Measurements from ENCODE around the gene ZNF593OS. TPM values are rescaled to one million over a fixed set of nuclear protein-coding genes. Genes with fewer than 3 reads are reported as not detected.

ZNF593OS gene
- polyA plus RNA-seq, 3 donors = 1.0 to 1.9 (median 1.0) TPM

DNA sequence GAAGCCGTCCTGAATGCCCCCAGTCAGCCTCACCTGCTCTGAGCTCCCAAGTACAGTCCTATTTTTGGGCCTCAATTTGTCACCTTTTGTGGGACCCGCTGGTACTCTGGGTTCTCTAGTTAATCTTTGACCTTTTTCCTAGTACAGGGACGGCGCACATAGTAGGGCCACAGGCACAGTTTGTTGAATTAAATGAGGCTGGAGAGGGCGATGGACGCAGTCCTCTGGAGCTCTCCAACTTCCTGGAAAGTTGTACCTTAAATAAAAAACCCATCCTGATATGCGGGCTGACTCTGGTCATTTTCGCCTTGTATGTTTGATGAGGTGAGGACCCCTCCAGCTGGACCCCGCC, 8.0 kb downstream of the ZNF593OS start:
- no peak for DNase-seq (ENCODE audit: extremely low read depth in 1 of 11, low read depth in 9 of 11, low spot score in 4 of 11)

DNA sequence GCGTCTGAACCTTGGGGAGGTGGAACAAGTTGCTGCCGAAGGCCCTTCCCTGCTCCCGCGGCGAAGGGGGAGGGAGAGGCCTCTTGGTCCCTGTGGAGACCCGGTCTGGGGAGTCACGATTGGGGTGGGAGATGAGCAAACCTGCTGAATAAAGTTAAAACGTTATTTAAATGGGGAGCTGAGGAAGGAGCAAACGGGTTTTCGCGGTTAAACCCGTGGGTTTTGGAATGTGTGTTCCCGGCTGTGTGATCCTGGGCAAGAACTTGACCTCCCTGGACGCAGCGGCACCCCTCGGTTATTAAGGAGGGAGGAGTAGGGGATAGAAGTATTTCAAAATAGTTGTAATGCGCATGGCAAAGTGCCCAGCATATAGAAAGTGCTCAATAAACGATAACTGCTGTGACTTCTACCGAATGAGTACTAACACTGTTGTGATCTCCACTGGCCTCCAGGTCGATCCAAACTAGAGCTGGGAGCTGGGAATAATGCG, 9.4 kb downstream of the ZNF593OS start:
- no peak for DNase-seq (ENCODE audit: extremely low read depth in 1 of 11, low read depth in 9 of 11, low spot score in 4 of 11)

DNA sequence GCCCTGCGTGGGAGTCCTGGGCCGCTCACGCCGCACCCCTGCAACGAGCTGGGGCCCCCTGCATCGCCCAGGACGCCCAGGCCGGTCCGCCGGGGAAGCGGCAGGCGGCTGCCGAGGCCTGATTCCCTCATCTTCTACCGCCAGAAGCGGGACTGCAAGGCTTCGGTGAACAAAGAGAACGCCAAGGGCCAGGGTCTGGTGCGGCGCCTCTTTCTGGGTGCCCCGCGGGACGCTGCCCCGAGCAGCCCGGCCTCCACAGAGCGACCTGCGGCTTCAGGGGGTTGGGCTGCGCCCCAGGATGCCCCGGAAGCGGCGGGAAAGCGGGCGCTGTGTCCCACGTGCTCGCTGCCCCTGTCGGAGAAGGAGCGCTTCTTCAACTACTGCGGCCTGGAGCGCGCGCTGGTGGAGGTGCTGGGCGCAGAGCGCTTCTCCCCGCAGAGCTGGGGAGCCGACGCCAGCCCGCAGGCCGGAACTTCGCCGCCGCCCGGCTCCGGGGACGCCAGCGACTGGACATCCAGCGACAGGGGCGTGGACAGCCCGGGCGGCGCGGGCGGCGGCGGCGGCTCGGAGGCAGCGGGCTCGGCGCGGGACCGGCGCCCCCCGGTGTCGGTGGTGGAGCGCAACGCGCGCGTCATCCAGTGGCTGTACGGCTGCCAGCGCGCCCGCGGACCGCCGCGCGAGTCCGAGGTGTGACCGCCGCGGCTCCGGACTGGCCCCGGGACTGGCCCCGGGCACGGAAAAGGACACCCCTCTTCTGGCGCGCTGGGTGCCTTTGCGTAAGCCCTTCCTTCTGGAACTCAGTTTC, 10.0 kb downstream of the ZNF593OS start:
- DNase-seq (ENCODE audit: extremely low read depth in 1 of 11, low read depth in 9 of 11, low spot score in 4 of 11) = peak in 1 of 11 donors; percentile 58

DNA sequence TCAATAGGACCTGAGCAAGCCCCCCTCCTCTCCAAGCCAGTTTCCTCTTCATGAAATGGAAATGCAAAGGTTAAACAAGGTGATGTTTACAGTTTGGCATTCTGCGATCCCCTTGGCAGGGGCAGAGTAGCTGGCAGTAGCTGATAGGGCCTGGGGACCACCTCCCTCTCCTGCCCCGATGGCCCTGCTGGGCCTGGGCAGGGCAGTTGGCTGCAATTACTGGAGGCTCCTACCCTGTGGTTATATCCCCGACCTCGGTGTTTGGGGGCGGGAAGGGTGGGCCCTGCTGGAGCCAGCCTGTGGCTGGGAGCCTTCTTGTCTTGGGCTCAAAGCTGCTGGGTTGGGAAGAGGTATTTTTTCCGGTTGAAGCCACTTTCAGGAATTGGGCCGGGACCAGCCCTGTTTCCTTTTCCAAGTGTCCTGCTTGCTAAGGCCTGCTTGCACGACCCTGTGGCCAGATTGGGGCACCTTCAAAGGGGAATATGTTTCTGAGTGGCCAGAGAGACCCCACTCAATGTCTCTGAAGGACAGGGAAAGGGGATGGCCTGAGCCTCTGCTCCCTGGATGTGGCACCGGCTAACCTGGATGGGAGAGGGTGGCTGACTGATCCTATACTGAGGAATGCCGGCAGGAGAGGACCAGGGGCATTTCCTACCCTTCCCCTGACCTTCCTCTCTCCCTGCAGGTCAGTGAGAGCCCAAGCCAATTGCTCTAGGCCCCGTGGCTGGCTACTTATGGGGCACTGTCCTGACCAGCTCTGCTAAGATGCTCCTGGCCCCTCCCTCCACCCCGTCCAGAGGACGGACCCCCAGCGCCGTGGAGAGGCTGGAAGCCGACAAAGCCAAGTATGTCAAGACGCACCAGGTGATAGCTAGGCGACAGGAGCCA, 10.9 kb downstream of the ZNF593OS start:
- no peak for DNase-seq (ENCODE audit: extremely low read depth in 1 of 11, low read depth in 9 of 11, low spot score in 4 of 11)

DNA sequence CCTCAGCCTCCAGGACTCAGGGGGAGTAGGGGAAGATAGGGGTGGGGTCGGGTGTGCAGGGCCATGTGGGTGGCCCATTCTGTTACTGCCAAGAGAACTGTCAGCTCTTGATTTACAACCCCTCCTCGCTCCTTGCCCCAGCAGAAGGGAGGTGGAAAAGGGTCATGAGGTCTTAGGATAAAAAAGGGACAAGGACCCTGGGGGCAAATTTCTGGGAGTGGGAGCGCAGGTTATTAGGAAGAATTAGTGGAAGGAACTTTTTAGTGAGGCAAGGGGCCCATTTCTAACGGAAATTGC, 11.9 kb downstream of the ZNF593OS start:
- DNase-seq (ENCODE audit: extremely low read depth in 1 of 11, low read depth in 9 of 11, low spot score in 4 of 11) = no peak

- DNase-seq (ENCODE audit: extremely low read depth in 1 of 11, low read depth in 9 of 11, low spot score in 4 of 11) = no peak
Measured at GRCh38 chr1:26158908-26159742, 12.5 kb downstream of the ZNF593OS start, which contains the start of gene FAM110D. Gene FAM110D (plus strand): TSS chr1:26159079. CDS start chr1:26161292, 2,213 bp downstream.

DNA sequence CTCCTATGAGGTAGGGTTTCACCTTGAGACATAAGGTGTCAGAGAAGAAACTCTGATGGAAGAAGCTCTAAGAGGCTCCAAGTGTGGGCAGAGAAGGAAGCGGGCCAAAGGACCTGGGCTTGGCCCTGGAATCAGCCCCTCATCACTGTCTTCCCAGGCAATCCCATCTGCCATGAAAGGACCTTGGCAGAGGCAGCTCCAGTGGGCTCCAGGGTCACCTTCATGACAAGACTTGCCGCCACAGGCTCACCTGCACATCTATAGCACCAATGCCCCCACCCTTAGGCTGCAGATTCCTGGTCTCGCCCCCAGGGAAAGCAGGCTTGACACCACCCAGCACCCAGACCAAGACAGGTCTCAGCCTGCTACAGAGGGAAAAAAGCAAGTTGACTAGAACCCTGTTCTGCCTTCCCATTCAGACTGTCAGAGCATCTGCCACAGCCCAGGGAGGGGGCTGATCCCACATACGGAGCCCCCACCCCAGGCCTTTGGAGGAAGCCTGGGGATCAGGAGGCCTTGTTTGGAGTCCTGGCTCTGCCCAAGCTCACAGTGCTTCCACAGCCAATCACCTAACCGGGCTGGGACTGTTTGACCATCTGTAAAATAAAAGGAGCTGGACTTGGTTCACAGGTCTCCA, 13.2 kb downstream of the ZNF593OS start:
- no peak for DNase-seq (ENCODE audit: extremely low read depth in 1 of 11, low read depth in 9 of 11, low spot score in 4 of 11)

GRCh38 chr1:26156285-26157038, 15.2 kb downstream of the ZNF593OS start:
- DNase-seq (ENCODE audit: extremely low read depth in 1 of 11, low read depth in 9 of 11, low spot score in 4 of 11) = no peak

- DNase-seq (ENCODE audit: extremely low read depth in 1 of 11, low read depth in 9 of 11, low spot score in 4 of 11) = no peak
Measured at GRCh38 chr1:26155370-26156284, 16.0 kb downstream of the ZNF593OS start.

DNA sequence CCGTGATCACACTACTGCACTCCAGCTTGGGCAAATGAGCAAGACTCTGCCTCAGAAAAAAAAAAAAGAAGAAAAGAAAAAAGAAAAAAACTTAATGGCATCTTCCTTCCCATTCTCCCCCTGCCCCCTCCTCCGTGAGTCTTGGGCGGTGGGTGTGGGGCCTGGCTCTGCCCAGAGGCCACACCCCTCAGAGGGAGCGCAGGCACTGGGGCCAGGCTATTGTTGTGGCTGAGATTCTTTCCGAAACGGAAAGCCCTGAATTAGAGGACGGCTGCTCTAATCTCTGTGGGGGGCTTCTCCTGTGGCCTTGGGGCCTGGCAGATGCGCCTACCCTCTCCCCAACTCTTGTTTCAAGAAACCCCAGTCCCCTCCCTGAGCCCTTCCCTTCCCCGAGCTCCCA, 16.9 kb downstream of the ZNF593OS start:
- no peak for DNase-seq (ENCODE audit: extremely low read depth in 1 of 11, low read depth in 9 of 11, low spot score in 4 of 11)

DNA sequence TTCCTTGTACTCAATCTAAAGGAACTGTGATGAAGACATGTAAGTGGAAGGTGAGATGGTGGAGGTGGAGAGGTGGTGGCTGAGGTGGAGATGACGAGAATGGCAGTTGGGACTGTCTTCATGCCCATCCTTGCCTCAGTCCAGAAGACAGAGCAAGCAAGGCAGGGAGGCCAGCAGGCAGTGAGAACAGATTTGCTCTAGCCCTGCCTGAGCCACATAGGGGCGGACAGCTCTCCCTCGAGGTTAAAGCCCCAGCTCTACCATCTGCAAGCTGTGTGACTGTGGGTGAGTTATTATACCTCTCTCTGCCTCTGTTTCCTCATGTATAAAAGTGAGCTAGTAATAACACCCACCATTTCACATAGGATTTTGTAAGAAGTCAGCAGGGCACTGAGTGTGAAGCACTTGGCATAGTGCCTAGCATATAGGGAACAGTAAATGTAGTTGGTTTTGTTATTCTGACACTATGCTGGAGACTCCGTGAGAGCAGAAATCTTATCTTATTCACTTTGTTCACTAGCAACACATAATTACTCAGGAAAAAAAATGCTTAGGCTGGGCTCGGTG, 17.6 kb downstream of the ZNF593OS start:
- DNase-seq (ENCODE audit: extremely low read depth in 1 of 11, low read depth in 9 of 11, low spot score in 4 of 11) = no peak

- no peak for DNase-seq (ENCODE audit: extremely low read depth in 1 of 11, low read depth in 9 of 11, low spot score in 4 of 11)
Measured at GRCh38 chr1:26148887-26149286, 22.7 kb downstream of the ZNF593OS start.

DNA sequence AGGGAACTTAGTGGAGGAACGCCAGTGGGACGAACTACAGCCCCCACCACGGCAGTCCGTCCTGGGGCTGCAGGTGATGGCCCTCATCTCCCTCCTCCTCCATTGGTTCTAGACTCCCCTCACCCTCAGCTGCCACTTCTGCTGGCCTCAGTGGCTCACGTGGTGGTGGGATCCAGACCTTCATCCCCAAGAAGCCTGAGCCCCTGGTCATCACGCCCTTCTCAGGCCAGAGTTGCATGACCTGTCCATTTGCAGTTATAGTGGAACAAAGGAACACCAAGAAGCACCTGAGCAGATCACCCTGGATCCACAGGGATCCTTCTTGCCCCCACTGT, 25.7 kb downstream of the ZNF593OS start:
- DNase-seq (ENCODE audit: extremely low read depth in 1 of 11, low read depth in 9 of 11, low spot score in 4 of 11) = no peak

- DNase-seq (ENCODE audit: extremely low read depth in 1 of 11, low read depth in 9 of 11, low spot score in 4 of 11) = peak in 6 of 11 donors; percentile 65 to 79 (median 70)
Measured at GRCh38 chr1:26145041-26145959, 26.3 kb downstream of the ZNF593OS start.

DNA sequence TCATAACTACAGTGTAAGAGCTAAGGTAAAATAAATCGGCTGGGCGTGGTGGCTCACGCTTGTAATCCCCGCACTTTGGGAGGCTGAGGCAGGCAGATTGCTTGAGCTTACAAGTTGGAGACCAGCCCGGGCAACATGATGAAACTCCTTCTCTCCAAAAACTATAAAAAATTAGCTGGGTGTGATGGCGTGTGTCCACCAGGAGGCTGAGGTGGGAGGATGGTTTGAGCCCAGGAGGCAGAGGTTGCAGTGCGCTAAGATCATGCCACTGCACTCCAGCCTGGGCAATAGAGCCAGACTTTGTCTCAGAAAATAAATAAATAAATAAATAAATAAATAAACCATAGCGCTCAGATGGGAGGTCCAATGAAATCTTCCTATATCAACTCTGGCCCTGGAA, 29.5 kb downstream of the ZNF593OS start:
- no peak for DNase-seq (ENCODE audit: extremely low read depth in 1 of 11, low read depth in 9 of 11, low spot score in 4 of 11)

- DNase-seq (ENCODE audit: extremely low read depth in 1 of 11, low read depth in 9 of 11, low spot score in 4 of 11) = no peak
Measured at GRCh38 chr1:26138974-26139558, 32.6 kb downstream of the ZNF593OS start.
